IPS-18a (cell line): Measurements from ENCODE around the gene PTPRC.

Experiments used
- H3K27ac ChIP-seq: one replicate; pipeline ENCODE4 v1.5.1; 2013; ENCODE audit warnings: low read length
- H3K27me3 ChIP-seq: one replicate; pipeline ENCODE4 v1.6.1; 2013; ENCODE audit warnings: mild to moderate bottlenecking, low read length; ENCODE audit not compliant: control insufficient read depth, insufficient read depth
- H3K36me3 ChIP-seq: one replicate; pipeline ENCODE4 v1.6.1; 2013; ENCODE audit warnings: low read depth, low read length; ENCODE audit not compliant: control insufficient read depth
- H3K4me1 ChIP-seq: one replicate; pipeline ENCODE4 v1.6.1; 2013; ENCODE audit warnings: low read depth, low read length; ENCODE audit not compliant: control insufficient read depth
- H3K4me3 ChIP-seq: one replicate; pipeline ENCODE4 v1.5.1; 2013; ENCODE audit warnings: low read length
- H3K9ac ChIP-seq: one replicate; pipeline ENCODE4 v1.6.1; 2013; ENCODE audit warnings: mild to moderate bottlenecking, low read length, moderate library complexity
- H3K9me3 ChIP-seq: one replicate; pipeline ENCODE4 v1.6.1; 2013; ENCODE audit warnings: low read depth, low read length; ENCODE audit not compliant: control insufficient read depth

Gene PTPRC

GRCh38 chr1:198667186-198667585 lies 28.3 kb downstream of the PTPRC start:
- Histone ChIP-seq H3K4me3 (no peak overlapping the region), H3K27ac (no peak overlapping the region), H3K4me1 (no peaks in the 10 kb centered on the region), H3K9ac (no peak overlapping the region), H3K9me3 (no peaks in the 10 kb centered on the region), H3K27me3 (no peaks in the 10 kb centered on the region), H3K36me3 (no peaks in the 10 kb centered on the region)

GRCh38 chr1:198667807-198668206 lies 29.0 kb downstream of the PTPRC start:
- H3K27me3 ChIP-seq = no peaks in the 10 kb centered on the region
- H3K4me3 ChIP-seq = no peak overlapping the region
- no peaks in the 10 kb centered on the region for H3K36me3 ChIP-seq
- H3K27ac ChIP-seq = no peak overlapping the region
- H3K4me1 ChIP-seq = no peaks in the 10 kb centered on the region
- H3K9me3 ChIP-seq = no peaks in the 10 kb centered on the region
- no peak overlapping the region for H3K9ac ChIP-seq

GRCh38 chr1:198669023-198669698 lies 30.3 kb downstream of the PTPRC start:
- H3K9me3 ChIP-seq = no peaks in the 10 kb centered on the region
- no peaks in the 10 kb centered on the region for H3K36me3 ChIP-seq
- no peak overlapping the region for H3K4me3 ChIP-seq
- H3K9ac ChIP-seq = no peak overlapping the region
- H3K27me3 ChIP-seq = no peaks in the 10 kb centered on the region
- H3K4me1 ChIP-seq = no peaks in the 10 kb centered on the region
- no peak overlapping the region for H3K27ac ChIP-seq

GRCh38 chr1:198669771-198670170 lies 30.9 kb downstream of the PTPRC start:
- Histone ChIP-seq H3K9ac (no peak overlapping the region), H3K27ac (no peak overlapping the region), H3K36me3 (no peaks in the 10 kb centered on the region), H3K9me3 (no peaks in the 10 kb centered on the region), H3K4me3 (no peak overlapping the region), H3K27me3 (no peaks in the 10 kb centered on the region), H3K4me1 (no peaks in the 10 kb centered on the region)

GRCh38 chr1:198671136-198671535 lies 32.3 kb downstream of the PTPRC start:
- no peaks in the 10 kb centered on the region for H3K4me1 ChIP-seq
- no peaks in the 10 kb centered on the region for H3K9me3 ChIP-seq
- no peak overlapping the region for H3K4me3 ChIP-seq
- H3K27ac ChIP-seq = no peak overlapping the region
- H3K9ac ChIP-seq = no peak overlapping the region
- no peaks in the 10 kb centered on the region for H3K27me3 ChIP-seq
- no peaks in the 10 kb centered on the region for H3K36me3 ChIP-seq

GRCh38 chr1:198672124-198672523 lies 33.3 kb downstream of the PTPRC start:
- Histone ChIP-seq H3K27ac (no peak overlapping the region), H3K27me3 (no peaks in the 10 kb centered on the region), H3K4me1 (no peaks in the 10 kb centered on the region), H3K9ac (no peak overlapping the region), H3K36me3 (no peaks in the 10 kb centered on the region), H3K4me3 (no peak overlapping the region), H3K9me3 (no peaks in the 10 kb centered on the region)

GRCh38 chr1:198674009-198674408 lies 35.2 kb downstream of the PTPRC start:
- no peaks in the 10 kb centered on the region for H3K4me1 ChIP-seq
- H3K36me3 ChIP-seq = no peaks in the 10 kb centered on the region
- H3K9me3 ChIP-seq = no peaks in the 10 kb centered on the region
- no peaks in the 10 kb centered on the region for H3K27me3 ChIP-seq
- H3K9ac ChIP-seq = no peak overlapping the region
- H3K27ac ChIP-seq = no peak overlapping the region
- H3K4me3 ChIP-seq = no peak overlapping the region

- no peaks in the 10 kb centered on the region for H3K4me1 ChIP-seq
- H3K27ac ChIP-seq = no peak overlapping the region
- no peaks in the 10 kb centered on the region for H3K36me3 ChIP-seq
Measured at GRCh38 chr1:198676253-198676652, 37.4 kb downstream of the PTPRC start.

GRCh38 chr1:198677027-198677426 lies 38.2 kb downstream of the PTPRC start:
- H3K9me3 ChIP-seq = no peaks in the 10 kb centered on the region
- no peaks in the 10 kb centered on the region for H3K27me3 ChIP-seq
- H3K27ac ChIP-seq = no peak overlapping the region
- H3K4me3 ChIP-seq = no peak overlapping the region
- H3K4me1 ChIP-seq = peaks cover 5% of the 10 kb centered on the region
- H3K9ac ChIP-seq = no peak overlapping the region
- no peaks in the 10 kb centered on the region for H3K36me3 ChIP-seq

More at GRCh38 chr1:198676253-198676652, 37.4 kb downstream of the PTPRC start:
- Histone ChIP-seq H3K9me3 (no peaks in the 10 kb centered on the region), H3K9ac (no peak overlapping the region), H3K27me3 (no peaks in the 10 kb centered on the region), H3K4me3 (no peak overlapping the region)

- peaks cover 11% of the 10 kb centered on the region for H3K4me1 ChIP-seq
Measured at GRCh38 chr1:198677871-198678270, 39.0 kb downstream of the PTPRC start.

GRCh38 chr1:198678301-198678836 lies 39.5 kb downstream of the PTPRC start:
- Histone ChIP-seq H3K27ac (no peak overlapping the region), H3K9ac (no peak overlapping the region), H3K36me3 (no peaks in the 10 kb centered on the region), H3K4me1 (peaks cover 11% of the 10 kb centered on the region), H3K27me3 (no peaks in the 10 kb centered on the region), H3K4me3 (no peak overlapping the region), H3K9me3 (no peaks in the 10 kb centered on the region)

More at GRCh38 chr1:198677871-198678270, 39.0 kb downstream of the PTPRC start:
- Histone ChIP-seq H3K4me3 (no peak overlapping the region), H3K36me3 (no peaks in the 10 kb centered on the region), H3K27ac (no peak overlapping the region), H3K27me3 (no peaks in the 10 kb centered on the region), H3K9ac (no peak overlapping the region), H3K9me3 (no peaks in the 10 kb centered on the region)

GRCh38 chr1:198678901-198679329 lies 40.1 kb downstream of the PTPRC start:
- H3K27ac ChIP-seq = no peak overlapping the region
- no peaks in the 10 kb centered on the region for H3K9me3 ChIP-seq
- H3K27me3 ChIP-seq = no peaks in the 10 kb centered on the region
- H3K4me1 ChIP-seq = peaks cover 11% of the 10 kb centered on the region
- H3K4me3 ChIP-seq = no peak overlapping the region
- no peak overlapping the region for H3K9ac ChIP-seq
- no peaks in the 10 kb centered on the region for H3K36me3 ChIP-seq
